HG03439 (cell line): ENCODE data around the gene EWSR1.
"Not testable (repeated sequence)": the region's sequence is repeated elsewhere in the genome, so short reads cannot be mapped to it uniquely, and the experiment has no call there.

Source experiments
- ATAC-seq: cut with Tn5 transposase; IDR thresholded peaks from one replicate; pipeline ENCODE4 v1.9.1; 2021; ENCODE audit warnings: mild to moderate bottlenecking, moderate library complexity; ENCODE audit not compliant: unreplicated experiment

Gene EWSR1

GRCh38 chr22:29334696-29335344 is 66.8 kb downstream of the EWSR1 start:
- ATAC-seq, result no peak

- no peak for ATAC-seq
Measured at GRCh38 chr22:29335656-29336055, 67.6 kb downstream of the EWSR1 start.

GRCh38 chr22:29336751-29337490 is 68.9 kb downstream of the EWSR1 start:
- ATAC-seq, result no peak

GRCh38 chr22:29337631-29338284 is 69.7 kb downstream of the EWSR1 start:
- ATAC-seq, result no peak

- no peak for ATAC-seq
Measured at GRCh38 chr22:29338398-29338797, 70.3 kb downstream of the EWSR1 start.

GRCh38 chr22:29339381-29340235 is 71.5 kb downstream of the EWSR1 start:
- no peak for ATAC-seq

- ATAC-seq, result no peak
Measured at GRCh38 chr22:29340566-29340965, 72.5 kb downstream of the EWSR1 start.

- no peak for ATAC-seq
Measured at GRCh38 chr22:29341056-29341848, 73.2 kb downstream of the EWSR1 start.

GRCh38 chr22:29341849-29342127 is 73.7 kb downstream of the EWSR1 start:
- ATAC-seq, result no peak

- ATAC-seq, result no peak
Measured at GRCh38 chr22:29342177-29342576, 74.1 kb downstream of the EWSR1 start.

- no peak for ATAC-seq
Measured at GRCh38 chr22:29342577-29343312, 74.7 kb downstream of the EWSR1 start.

GRCh38 chr22:29343313-29343805 is 75.3 kb downstream of the EWSR1 start:
- no peak for ATAC-seq

GRCh38 chr22:29344137-29344536 is 76.1 kb downstream of the EWSR1 start:
- ATAC-seq, result no peak

- ATAC-seq, result not testable (repeated sequence)
Measured at GRCh38 chr22:29344889-29345288, 76.8 kb downstream of the EWSR1 start.

- no peak for ATAC-seq
Measured at GRCh38 chr22:29345932-29346331, 77.9 kb downstream of the EWSR1 start.

GRCh38 chr22:29346659-29347058 is 78.6 kb downstream of the EWSR1 start:
- no peak for ATAC-seq

GRCh38 chr22:29348041-29348440 is 80.0 kb downstream of the EWSR1 start:
- ATAC-seq, result no peak

GRCh38 chr22:29348956-29349355 is 80.9 kb downstream of the EWSR1 start:
- ATAC-seq, result no peak
